PC-9 (cell line): Measurements from ENCODE around the gene LIMS1. TPM values are rescaled to one million over a fixed set of nuclear protein-coding genes. Genes with fewer than 3 reads are reported as not detected.
A peak's percentile ranks its signal among the peaks of the same experiment; 100 is the strongest.
"Not testable (repeated sequence)": the region's sequence is repeated elsewhere in the genome, so short reads cannot be mapped to it uniquely, and the experiment has no call there.

ENCODE experiments used
- BruUV-seq: library from RNA; stranded (reverse); fragments of 400-500 nt; replicated peaks from 2 replicates; lab custom pipeline; 2021; lab: Mats Ljungman, UMichigan
- CTCF ChIA-PET: fragments of 300-600 bp; sonication (Branson Sonifier 250); formaldehyde crosslinking; loops from one replicate; lab custom pipeline; 2022; ENCODE audit warnings: antibody characterized with exemption; lab: Charles Lee
- POLR2A ChIA-PET: fragments of 300-600 bp; sonication (Branson Sonifier 250); formaldehyde crosslinking; loops from one replicate; lab custom pipeline; 2022; ENCODE audit warnings: antibody characterized with exemption; ENCODE audit not compliant: unreplicated experiment; lab: Charles Lee
- DNase-seq, 2 experiments: peaks; one replicate each; pipeline versions ENCODE4 v3.0.0 to v3.0.0-alpha.2; 2015 to 2022; ENCODE audit warnings: mixed read lengths in 1 of 2
- H2AFZ ChIP-seq: fragments of 200-600 bp; sonication (generic); 2 replicates; pipeline ENCODE4 v1.8.1; 2017; ENCODE audit warnings: antibody characterized with exemption
- H3F3A ChIP-seq: fragments of 200-600 bp; sonication (generic); 2 replicates; pipeline ENCODE4 v1.8.1; 2017; ENCODE audit warnings: antibody characterized with exemption, mild to moderate bottlenecking, low read depth; ENCODE audit not compliant: insufficient read depth
- H3K27ac ChIP-seq: fragments of 200-600 bp; sonication (generic); 2 replicates; pipeline ENCODE4 v1.6.1; 2016; ENCODE audit warnings: mixed run types
- H3K27me3 ChIP-seq: fragments of 200-600 bp; sonication (generic); 2 replicates; pipeline ENCODE4 v1.6.1; 2016; ENCODE audit warnings: low read depth, mixed run types; ENCODE audit not compliant: insufficient read depth
- H3K36me3 ChIP-seq: fragments of 200-600 bp; sonication (generic); 2 replicates; pipeline ENCODE4 v1.6.1; 2016; ENCODE audit warnings: low read depth, mixed run types
- H3K4me1 ChIP-seq: fragments of 200-600 bp; sonication (generic); replicated peaks from 2 replicates; pipeline ENCODE4 v1.6.1; 2016; ENCODE audit warnings: mixed run types; ENCODE audit not compliant: insufficient read depth
- H3K4me2 ChIP-seq: fragments of 200-600 bp; sonication (generic); 2 replicates; pipeline ENCODE4 v1.6.1; 2017; ENCODE audit warnings: mixed run types
- H3K4me3 ChIP-seq: fragments of 200-600 bp; sonication (generic); 2 replicates; pipeline ENCODE4 v1.6.1; 2016; ENCODE audit warnings: mixed run types
- H3K79me2 ChIP-seq: fragments of 200-600 bp; sonication (generic); 2 replicates; pipeline ENCODE4 v1.6.1; 2017; ENCODE audit warnings: low read depth, mixed run types
- H3K9me2 ChIP-seq: fragments of 200-600 bp; sonication (generic); 2 replicates; pipeline ENCODE4 v1.8.1; 2017; ENCODE audit warnings: mild to moderate bottlenecking; ENCODE audit not compliant: insufficient read depth
- H3K9me3 ChIP-seq: fragments of 200-600 bp; sonication (generic); 2 replicates; pipeline ENCODE4 v1.8.1; 2016; ENCODE audit warnings: low read depth; ENCODE audit not compliant: insufficient read depth
- H4K20me1 ChIP-seq: fragments of 200-600 bp; sonication (generic); 2 replicates; pipeline ENCODE4 v1.8.1; 2017; ENCODE audit not compliant: insufficient read depth
- EZH2 ChIP-seq: fragments of 200-600 bp; sonication (generic); IDR thresholded peaks from 2 replicates; pipeline ENCODE4 v1.8.0; 2017; ENCODE audit warnings: antibody characterized with exemption, low read depth
- intact Hi-C: fragments of 100-400 bp; cut with micrococcal nuclease; formaldehyde crosslinking; loops from one replicate; pipeline ENCODE4 v1.10.0; 2022; ENCODE audit not compliant: unreplicated experiment
- total RNA-seq: library from RNA; stranded (reverse); gene quantifications from 2 replicates; pipeline ENCODE4 v1.2.3, GENCODE V29; 2021
- TF ChIP-seq, protein P1 (sequence below): fragments of 200-600 bp; sonication (generic); conservative IDR thresholded peaks from 2 replicates; pipeline ENCODE4 v1.6.1; 2017; ENCODE audit warnings: mixed run types, antibody characterized with exemption, mild to moderate bottlenecking, moderate library complexity

Gene LIMS1
- total RNA-seq, 1 experiment from 2014 or later: 61.6 TPM

DNA sequence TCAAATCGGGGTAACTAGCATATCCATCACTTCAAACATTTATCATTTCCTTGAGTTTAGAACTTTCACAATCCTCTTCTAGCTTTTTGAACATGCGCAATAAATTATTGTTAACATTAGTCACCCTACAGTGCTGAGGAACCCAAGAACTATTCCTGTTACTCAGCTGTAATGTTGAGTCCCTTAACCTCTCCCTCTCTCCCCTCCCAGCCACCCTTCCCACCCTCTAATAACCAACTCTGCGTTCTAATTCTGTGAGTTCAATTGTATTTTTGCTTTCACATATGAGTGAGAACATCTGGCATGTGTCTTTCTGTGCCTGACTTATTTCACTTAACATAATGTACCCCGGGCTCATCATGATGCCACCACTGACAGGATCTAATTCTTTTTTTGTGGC is 106.5 kb downstream of the LIMS1 start:
- TF ChIP-seq EZH2: no peak
- TF ChIP-seq, protein P1, sequence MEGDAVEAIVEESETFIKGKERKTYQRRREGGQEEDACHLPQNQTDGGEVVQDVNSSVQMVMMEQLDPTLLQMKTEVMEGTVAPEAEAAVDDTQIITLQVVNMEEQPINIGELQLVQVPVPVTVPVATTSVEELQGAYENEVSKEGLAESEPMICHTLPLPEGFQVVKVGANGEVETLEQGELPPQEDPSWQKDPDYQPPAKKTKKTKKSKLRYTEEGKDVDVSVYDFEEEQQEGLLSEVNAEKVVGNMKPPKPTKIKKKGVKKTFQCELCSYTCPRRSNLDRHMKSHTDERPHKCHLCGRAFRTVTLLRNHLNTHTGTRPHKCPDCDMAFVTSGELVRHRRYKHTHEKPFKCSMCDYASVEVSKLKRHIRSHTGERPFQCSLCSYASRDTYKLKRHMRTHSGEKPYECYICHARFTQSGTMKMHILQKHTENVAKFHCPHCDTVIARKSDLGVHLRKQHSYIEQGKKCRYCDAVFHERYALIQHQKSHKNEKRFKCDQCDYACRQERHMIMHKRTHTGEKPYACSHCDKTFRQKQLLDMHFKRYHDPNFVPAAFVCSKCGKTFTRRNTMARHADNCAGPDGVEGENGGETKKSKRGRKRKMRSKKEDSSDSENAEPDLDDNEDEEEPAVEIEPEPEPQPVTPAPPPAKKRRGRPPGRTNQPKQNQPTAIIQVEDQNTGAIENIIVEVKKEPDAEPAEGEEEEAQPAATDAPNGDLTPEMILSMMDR: no peak
- Histone ChIP-seq H3K4me3 (no peak overlapping the region), H4K20me1 (0 out of 2 replicates have a peak, but pooled peaks cover 3% of the 10 kb centered on the region), H3F3A (peaks cover 4% of the 10 kb centered on the region; the same call in 1 of the 2 replicates), H3K4me1 (peaks cover 10% of the 10 kb centered on the region), H2AFZ (no peak overlapping the region), H3K79me2 (0 out of 2 replicates have a peak, but pooled peaks cover 6% of the 10 kb centered on the region), H3K36me3 (no peaks in the 10 kb centered on the region), H3K9me3 (no peaks in the 10 kb centered on the region), H3K4me2 (no peak overlapping the region), H3K27me3 (no peaks in the 10 kb centered on the region), H3K27ac (no peak overlapping the region), H3K9me2 (no peaks in the 10 kb centered on the region)
- no TSS peak for BruUV-seq
- POLR2A ChIA-PET: no interaction called here
- intact Hi-C loops: no loop called here
- DNase-seq: peak in 1 of 2 experiments; percentile 78
- CTCF ChIA-PET: no interaction called here

DNA sequence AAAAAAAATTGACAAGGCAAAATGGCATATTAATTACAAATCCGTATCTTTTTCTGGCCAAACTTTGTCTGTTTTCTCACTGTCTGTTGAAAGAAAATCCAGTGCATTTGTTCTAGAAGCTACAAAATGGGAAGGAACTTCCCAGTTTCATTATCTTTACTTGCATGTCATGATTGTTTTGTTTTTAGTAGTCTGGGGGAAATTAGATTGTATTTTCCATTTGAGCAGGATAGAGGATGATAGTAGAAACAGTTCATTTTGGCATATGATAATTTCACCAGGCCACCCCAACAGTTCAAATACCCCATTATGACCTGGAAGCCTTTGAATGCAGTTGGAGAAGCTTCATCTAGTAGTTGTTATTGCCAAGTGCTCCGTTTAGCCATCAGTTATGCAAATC is 107.5 kb downstream of the LIMS1 start:
- H4K20me1 ChIP-seq: 0 out of 2 replicates have a peak, but pooled peaks cover under 1% of the 10 kb centered on the region
- CTCF ChIA-PET: no interaction called here
- no peak overlapping the region for H3K4me2 ChIP-seq
- no peaks in the 10 kb centered on the region for H3K36me3 ChIP-seq
- H3K27ac ChIP-seq: no peak overlapping the region
- H3F3A ChIP-seq: peaks cover 4% of the 10 kb centered on the region; the same call in 1 of the 2 replicates
- H3K9me3 ChIP-seq: no peaks in the 10 kb centered on the region
- H3K4me1 ChIP-seq: peaks cover 10% of the 10 kb centered on the region
- DNase-seq: no peak
- intact Hi-C loops: no loop called here
- H3K4me3 ChIP-seq: no peak overlapping the region
- no peaks in the 10 kb centered on the region for H3K9me2 ChIP-seq
- H2AFZ ChIP-seq: no peak overlapping the region
- no peak for TF ChIP-seq EZH2
- TF ChIP-seq, protein P1: no peak
- H3K27me3 ChIP-seq: no peaks in the 10 kb centered on the region
- BruUV-seq: no TSS peak
- POLR2A ChIA-PET: no interaction called here
- 0 out of 2 replicates have a peak, but pooled peaks cover 6% of the 10 kb centered on the region for H3K79me2 ChIP-seq

DNA sequence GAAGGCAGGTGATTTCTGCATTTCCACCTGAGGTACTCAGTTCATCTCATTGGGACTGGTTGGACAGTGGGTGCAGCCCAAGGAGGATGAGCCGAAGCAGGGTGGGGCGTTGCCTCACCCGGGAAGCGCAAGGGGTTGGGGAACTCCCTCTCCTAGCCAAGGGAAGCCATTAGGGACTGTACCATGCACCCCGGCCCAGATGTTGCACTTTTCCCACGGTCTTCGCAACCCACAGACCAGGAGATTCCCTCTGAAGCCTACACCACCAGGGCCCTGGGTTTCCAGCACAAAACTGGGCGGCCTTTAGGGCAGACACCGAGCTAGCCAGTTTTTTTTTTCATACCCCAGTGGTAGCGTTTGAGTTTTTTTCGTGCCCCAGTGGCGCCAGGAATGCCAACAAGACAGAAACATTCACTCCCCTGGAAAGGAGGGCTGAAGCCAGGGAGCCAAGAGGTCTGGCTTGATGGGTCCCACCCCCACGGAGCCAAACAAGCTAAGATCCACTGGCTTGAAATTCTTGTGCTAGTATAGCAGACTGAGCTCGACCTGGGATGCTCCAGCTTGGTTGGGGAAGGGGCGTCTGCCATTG is 109.1 kb downstream of the LIMS1 start:
- no TSS peak for BruUV-seq
- no peaks in the 10 kb centered on the region for H3K27me3 ChIP-seq
- intact Hi-C loops: no loop called here
- peaks cover 10% of the 10 kb centered on the region for H3K4me1 ChIP-seq
- CTCF ChIA-PET: no interaction called here
- no peak overlapping the region for H3K4me3 ChIP-seq
- no peaks in the 10 kb centered on the region for H4K20me1 ChIP-seq
- no peak overlapping the region for H2AFZ ChIP-seq
- POLR2A ChIA-PET: no interaction called here
- H3K4me2 ChIP-seq: no peak overlapping the region
- H3F3A ChIP-seq: peaks cover 4% of the 10 kb centered on the region; the same call in 1 of the 2 replicates
- no peak overlapping the region for H3K27ac ChIP-seq
- H3K9me3 ChIP-seq: no peaks in the 10 kb centered on the region
- no peak for TF ChIP-seq EZH2
- TF ChIP-seq, protein P1: no peak
- H3K36me3 ChIP-seq: no peaks in the 10 kb centered on the region
- no peaks in the 10 kb centered on the region for H3K79me2 ChIP-seq
- DNase-seq: no peak
- no peaks in the 10 kb centered on the region for H3K9me2 ChIP-seq

DNA sequence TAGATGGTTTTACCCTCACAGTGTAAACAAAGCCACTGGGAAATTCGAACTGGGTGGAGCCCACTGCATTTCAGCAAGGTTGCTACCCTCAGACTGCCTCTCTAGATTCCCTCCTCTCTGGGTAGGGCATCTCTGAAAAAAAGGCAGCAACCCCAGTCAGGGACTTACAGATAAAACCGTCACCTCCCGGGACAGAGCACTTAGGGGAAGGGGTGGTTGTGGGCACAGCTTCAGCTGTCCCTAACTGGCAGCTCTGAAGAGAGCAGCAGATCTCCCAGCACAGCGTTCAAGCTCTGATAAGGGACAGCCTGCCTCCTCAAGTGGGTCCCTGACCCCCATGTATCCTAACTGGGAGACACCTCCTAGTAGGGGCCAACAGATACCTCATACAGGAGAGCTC is 109.6 kb downstream of the LIMS1 start:
- BruUV-seq, H3K4me1 ChIP-seq, H3K9me2 ChIP-seq, H2AFZ ChIP-seq, H3F3A ChIP-seq, POLR2A ChIA-PET, H3K27ac ChIP-seq, H3K4me3 ChIP-seq, H3K27me3 ChIP-seq, intact Hi-C loops, H4K20me1 ChIP-seq, DNase-seq, H3K36me3 ChIP-seq, H3K4me2 ChIP-seq, H3K9me3 ChIP-seq, H3K79me2 ChIP-seq, CTCF ChIA-PET: not testable (repeated sequence)

DNA sequence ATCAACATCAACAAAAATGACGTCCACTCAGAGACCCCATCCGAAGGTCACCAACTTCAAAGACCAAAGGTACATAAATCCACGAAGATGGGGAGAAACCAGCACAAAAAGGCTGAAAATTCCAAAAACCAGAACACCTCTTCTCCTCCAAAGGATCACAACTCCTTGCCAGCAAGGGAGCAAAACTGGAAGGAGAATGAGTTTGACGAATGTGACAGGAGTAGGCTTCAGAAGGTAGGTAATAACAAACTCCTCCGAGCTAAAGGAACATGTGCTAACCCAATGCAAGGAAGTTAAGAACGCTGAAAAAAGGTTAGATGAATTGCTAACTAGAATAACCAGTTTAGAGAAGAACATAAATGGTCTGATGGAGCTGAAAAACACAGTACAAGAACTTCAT is 110.2 kb downstream of the LIMS1 start:
- BruUV-seq, H3K9me2 ChIP-seq, CTCF ChIA-PET, H2AFZ ChIP-seq, H3K4me1 ChIP-seq, H3K27me3 ChIP-seq, intact Hi-C loops, H4K20me1 ChIP-seq, DNase-seq, H3K9me3 ChIP-seq, H3K79me2 ChIP-seq, H3K27ac ChIP-seq, H3K4me2 ChIP-seq, H3K36me3 ChIP-seq, POLR2A ChIA-PET, H3F3A ChIP-seq, H3K4me3 ChIP-seq: not testable (repeated sequence)
